Measurements from ENCODE around the gene C1orf198. TPM values are rescaled to one million over a fixed set of nuclear protein-coding genes. Genes with fewer than 3 reads are reported as not detected.

C1orf198 gene
- total RNA-seq, 1 donor from 2014 or later: 48.5 TPM

- no peak overlapping the region for H2AFZ ChIP-seq (replicated peaks)
- H3K4me1 Mint-ChIP-seq: peaks cover 32% of the 10 kb centered on the region
- no peaks in the 10 kb centered on the region for H3K79me2 ChIP-seq (ENCODE audit: low read depth)
- peaks cover 11% of the 10 kb centered on the region for H3K4me1 ChIP-seq
- no peak overlapping the region for H3K27ac ChIP-seq
- peaks cover 7% of the 10 kb centered on the region for H3K9me3 Mint-ChIP-seq
- H3K9me3 ChIP-seq (ENCODE audit: low read depth): no peaks in the 10 kb centered on the region
- H3K27me3 ChIP-seq: peaks cover 9% of the 10 kb centered on the region
- no peaks in the 10 kb centered on the region for H3K36me3 ChIP-seq
- peaks cover 3% of the 10 kb centered on the region for H3K36me3 Mint-ChIP-seq
- H3K4me2 ChIP-seq: no peak overlapping the region
- H3K4me3 ChIP-seq: no peak overlapping the region
- TF ChIP-seq EZH2 (IDR thresholded peaks at IDR 0.05): no peak
- TF ChIP-seq CTCF (IDR thresholded peaks at IDR 0.05): no peak
- no peak for TF ChIP-seq EZH2phosphoT487 (IDR thresholded peaks at IDR 0.05)
- no peaks in the 10 kb centered on the region for H3K27me3 Mint-ChIP-seq (ENCODE audit: insufficient read depth, low read depth)
- no peak overlapping the region for H3K4me3 Mint-ChIP-seq
- no peaks in the 10 kb centered on the region for H4K20me1 ChIP-seq (ENCODE audit: low read depth)
- H3K27ac Mint-ChIP-seq: no peak overlapping the region
- DNase-seq (ENCODE audit: low spot score): no peak
- no peak overlapping the region for H3K9ac ChIP-seq
- H3F3A ChIP-seq (ENCODE audit: low read depth): peaks cover 4% of the 10 kb centered on the region
Measured at GRCh38 chr1:230787471-230787870, 80.8 kb downstream of the C1orf198 start.

Small RNAs within 50 kb of the gene (small RNA-seq; reads per million reads assigned to genes)
- gene RN7SL837P (not detected), gene RNA5SP79 (not detected)

Other genes with a start within 250 kb of the C1orf198 start
- gene COG2, start 226.0 kb downstream of the C1orf198 start, total RNA-seq (ENCODE audit: low replicate concordance): 33.5 and 38.9 TPM in 2 replicates
- 0.15 and 0.80 TPM in 2 replicates for gene AGT, start 154.4 kb downstream of the C1orf198 start, total RNA-seq (ENCODE audit: low replicate concordance)
- 0.15 and 0.19 TPM in 2 replicates for gene CAPN9, start 121.1 kb downstream of the C1orf198 start, total RNA-seq (ENCODE audit: low replicate concordance)
- gene TTC13, start 110.3 kb upstream of the C1orf198 start, total RNA-seq (ENCODE audit: low replicate concordance): 20.8 and 23.0 TPM in 2 replicates
- 18.4 and 23.3 TPM in 2 replicates for gene ARV1, start 110.6 kb upstream of the C1orf198 start, total RNA-seq (ENCODE audit: low replicate concordance)
- 1.9 and 2.1 TPM in 2 replicates for gene FAM89A, start 171.7 kb upstream of the C1orf198 start, total RNA-seq (ENCODE audit: low replicate concordance)

Data from neural progenitor cell (in vitro differentiated cells).